B cell (primary cell): ENCODE measurements around the gene PAPSS2. TPM values are rescaled to one million over a fixed set of nuclear protein-coding genes. Genes with fewer than 3 reads are reported as not detected.

ENCODE experiments used
- ATAC-seq: fragments of 200-7000 bp; cut with Tn5 transposase; one replicate; pipeline ENCODE4 v1.10.0; 2021; ENCODE audit warnings: low read depth, mild to moderate bottlenecking, moderate number of reproducible peaks, moderate library complexity
- CTCF ChIA-PET: fragments of 350-600 bp; sonication (Branson Sonifier 250); formaldehyde crosslinking; loops from one replicate; lab custom pipeline; 2021; ENCODE audit warnings: antibody characterized with exemption, inconsistent platforms; lab: Charles Lee
- POLR2A ChIA-PET: fragments of 350-600 bp; sonication (Branson Sonifier 250); formaldehyde crosslinking; loops from one replicate; lab custom pipeline; 2021; ENCODE audit warnings: antibody characterized with exemption; lab: Charles Lee
- DNase-seq: peaks from one replicate; pipeline ENCODE4 v3.0.0; 2013
- H2AFZ ChIP-seq: 2 replicates; pipeline ENCODE4 v1.6.1; 2012; ENCODE audit warnings: mild to moderate bottlenecking, low read depth, low read length; ENCODE audit not compliant: insufficient read depth, poor library complexity, severe bottlenecking
- H3K27ac ChIP-seq, 2 donors: 1 replicate in 1 of 2; 2 replicates in 1 of 2; pipeline ENCODE4 v1.5.1; 2012 to 2013; ENCODE audit warnings: low read length in 2 of 2, mild to moderate bottlenecking in 2 of 2, moderate library complexity in 1 of 2
- H3K27me3 ChIP-seq, 4 experiments: fragments of 200-600 bp in 1 of 4; sonication (generic) in 1 of 4; replicated peaks in 1 of 4; 1 replicate in 2 of 4; 2 replicates in 2 of 4; pipeline versions ENCODE4 v1.6.1 to v1.7.0; 2013 to 2016; ENCODE audit warnings: low read length in 3 of 4, mild to moderate bottlenecking in 2 of 4, mixed read lengths in 1 of 4, moderate library complexity in 1 of 4; ENCODE audit not compliant: insufficient read depth in 4 of 4, control insufficient read depth in 3 of 4; ENCODE audit errors: control extremely low read depth in 1 of 4
- H3K36me3 ChIP-seq, 2 experiments: replicated peaks in 1 of 2; 1 replicate in 1 of 2; 2 replicates in 1 of 2; pipeline versions ENCODE4 v1.6.1 to v1.7.1; 2013; ENCODE audit warnings: low read length in 1 of 2; ENCODE audit not compliant: insufficient read depth in 2 of 2, control insufficient read depth in 1 of 2; ENCODE audit errors: control extremely low read depth in 1 of 2, extremely low read depth in 1 of 2
- H3K4me1 ChIP-seq, 2 donors: fragments of 200-600 bp in 1 of 2; sonication (generic) in 1 of 2; 1 replicate in 1 of 2; 2 replicates in 1 of 2; pipeline versions ENCODE4 v1.5.1 to v1.6.1; 2013 to 2017; ENCODE audit warnings: low read length in 2 of 2; ENCODE audit not compliant: control insufficient read depth in 2 of 2, insufficient read depth in 2 of 2
- H3K4me2 ChIP-seq: replicated peaks from 2 replicates; pipeline ENCODE3; 2012; ENCODE audit warnings: mild to moderate bottlenecking, low read depth, low read length; ENCODE audit not compliant: poor library complexity, severe bottlenecking
- H3K4me3 ChIP-seq, 5 experiments: fragments of 200-600 bp in 1 of 5; sonication (generic) in 1 of 5; 1 replicate in 3 of 5; 2 replicates in 2 of 5; pipeline versions ENCODE4 v1.5.1 to v1.7.0; 2011 to 2016; ENCODE audit warnings: low read length in 4 of 5, mild to moderate bottlenecking in 4 of 5, low read depth in 2 of 5, control low read depth in 1 of 5, moderate library complexity in 1 of 5; ENCODE audit not compliant: insufficient read depth in 1 of 5; ENCODE audit errors: control extremely low read depth in 1 of 5, extremely low read depth in 1 of 5
- H3K79me2 ChIP-seq: fragments of 200-600 bp; sonication (generic); one replicate; pipeline ENCODE4 v1.6.0; 2016; ENCODE audit warnings: low read length; ENCODE audit not compliant: control insufficient read depth, insufficient read depth
- H3K9ac ChIP-seq: fragments of 200-600 bp; sonication (generic); 2 replicates; pipeline ENCODE4 v1.6.1; 2017; ENCODE audit warnings: mild to moderate bottlenecking, low read length, moderate library complexity
- H3K9me3 ChIP-seq, 3 donors: one replicate each; pipeline versions ENCODE4 v1.6.1 to v1.7.1; 2013; ENCODE audit warnings: low read length in 2 of 3; ENCODE audit not compliant: control insufficient read depth in 2 of 3, insufficient read depth in 1 of 3; ENCODE audit errors: control extremely low read depth in 1 of 3
- H4K20me1 ChIP-seq: 2 replicates; pipeline ENCODE4 v1.6.0; 2012; ENCODE audit warnings: mild to moderate bottlenecking, low read length; ENCODE audit not compliant: insufficient read depth, control insufficient read depth, poor library complexity, severe bottlenecking
- H3K27ac Mint-ChIP-seq: one replicate; pipeline ENCODE4 v1.8.0; 2021; ENCODE audit warnings: mixed read lengths
- H3K27me3 Mint-ChIP-seq: one replicate; pipeline ENCODE4 v1.8.0; 2021; ENCODE audit warnings: mixed read lengths
- H3K4me1 Mint-ChIP-seq: one replicate; pipeline ENCODE4 v1.8.0; 2021; ENCODE audit warnings: mixed read lengths
- H3K4me3 Mint-ChIP-seq: one replicate; pipeline ENCODE4 v1.8.0; 2021; ENCODE audit warnings: mixed read lengths
- H3K9me3 Mint-ChIP-seq: one replicate; pipeline ENCODE4 v1.8.0; 2022; ENCODE audit warnings: mixed read lengths; ENCODE audit not compliant: insufficient read depth
- CTCF ChIP-seq: fragments of 200-600 bp; IDR thresholded peaks from one replicate; pipeline ENCODE4 v1.8.0; 2022; ENCODE audit warnings: antibody characterized with exemption, mild to moderate bottlenecking
- EZH2 ChIP-seq: IDR thresholded peaks from 2 replicates; pipeline ENCODE4 v1.6.1; 2012; ENCODE audit warnings: borderline replicate concordance, low read depth, mild to moderate bottlenecking, moderate library complexity, low read length; ENCODE audit not compliant: insufficient read depth, poor library complexity, severe bottlenecking
- WGBS: methylation state at CpG from one replicate; pipeline ENCODE4 v1.1.5; 2013; ENCODE audit warnings: missing lambda C conversion rate; ENCODE audit not compliant: insufficient coverage; 5-methylcytosine and 5-hydroxymethylcytosine counted together
- intact Hi-C: fragments of 100-400 bp; cut with micrococcal nuclease; formaldehyde crosslinking; loops from one replicate; pipeline ENCODE4 v1.10.0; 2022
- polyA plus RNA-seq: library from polyadenylated mRNA; depleted of rRNA; stranded (reverse); fragments of >200 nt; gene quantifications from 2 replicates; pipeline ENCODE4 v1.2.3, GENCODE V29; 2012
- total RNA-seq, 2 donors: library from RNA; stranded (reverse); fragments of 120-200 nt in 1 of 2; gene quantifications; 1 replicate in 1 of 2; 2 replicates in 1 of 2; pipeline versions ENCODE4 v1.2.3 to v1.2.4, GENCODE V29; 2013 to 2022

PAPSS2 gene
- total and polyA plus RNA-seq, 2 donors (not counting 1 experiment from before 2014, with no cell fraction given): not detected

DNA sequence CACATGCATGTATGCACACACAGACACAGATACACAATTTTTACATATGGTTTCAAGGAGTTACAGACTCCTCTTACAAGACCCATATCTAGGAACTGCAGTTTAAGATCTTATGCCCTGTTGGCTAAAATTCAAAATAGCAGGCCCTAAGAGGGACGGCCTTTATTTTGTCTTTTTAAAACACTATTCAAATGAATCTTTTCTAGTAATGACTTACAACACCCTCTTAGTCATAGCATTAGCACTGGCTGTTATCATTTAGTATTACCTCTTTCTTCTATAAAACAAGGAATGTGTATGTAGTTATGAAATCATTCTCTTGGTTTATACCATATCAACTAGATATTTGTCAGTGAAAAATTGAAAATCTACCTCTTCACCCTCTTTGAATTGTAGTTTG, 15.3 kb downstream of the PAPSS2 start:
- H3K4me3 ChIP-seq: no peak overlapping the region
- 60% methylated on average over 1 of the region's 1 CpG for WGBS
- H3K27me3 ChIP-seq: no peaks in the 10 kb centered on the region
- H3K79me2 ChIP-seq: no peaks in the 10 kb centered on the region
- H3K4me1 ChIP-seq: no peaks in the 10 kb centered on the region
- H4K20me1 ChIP-seq: no peaks in the 10 kb centered on the region
- Mint-ChIP-seq H3K4me3 (no peak overlapping the region), H3K4me1 (no peaks in the 10 kb centered on the region), H3K27ac (no peak overlapping the region), H3K9me3 (no peaks in the 10 kb centered on the region), H3K27me3 (peaks cover 13% of the 10 kb centered on the region)
- DNase-seq (no peak), ATAC-seq (no peak)
- no peak overlapping the region for H2AFZ ChIP-seq
- no peak for TF ChIP-seq EZH2
- TF ChIP-seq CTCF: no peak
- H3K9ac ChIP-seq: no peak overlapping the region
- POLR2A ChIA-PET: no interaction called here
- CTCF ChIA-PET: no interaction called here
- H3K36me3 ChIP-seq: no peaks in the 10 kb centered on the region
- no peak overlapping the region for H3K27ac ChIP-seq
- intact Hi-C loops: no loop called here
- no peak overlapping the region for H3K4me2 ChIP-seq
- no peaks in the 10 kb centered on the region for H3K9me3 ChIP-seq

GRCh38 chr10:87675396-87676376, 16.0 kb downstream of the PAPSS2 start:
- 100% methylated on average over 1 of the region's 8 CpGs for WGBS
- Histone ChIP-seq H2AFZ (no peak overlapping the region), H3K4me1 (no peaks in the 10 kb centered on the region), H3K27ac (no peak overlapping the region), H3K79me2 (no peaks in the 10 kb centered on the region), H3K9me3 (no peaks in the 10 kb centered on the region), H3K27me3 (peaks cover 0 to 3% (median 0%) of the 10 kb centered on the region in 4 experiments), H3K9ac (no peak overlapping the region), H3K36me3 (no peaks in the 10 kb centered on the region), H3K4me2 (no peak overlapping the region), H3K4me3 (no peak overlapping the region), H4K20me1 (no peaks in the 10 kb centered on the region)
- no peak overlapping the region for H3K4me3 Mint-ChIP-seq
- H3K4me1 Mint-ChIP-seq: no peaks in the 10 kb centered on the region
- TF ChIP-seq EZH2 (no peak), CTCF (no peak)
- DNase-seq: no peak
- no peak overlapping the region for H3K27ac Mint-ChIP-seq
- ChIA-PET CTCF (interaction anchor here (0.6 kb wide), 1 partner anchor 744 kb away, joined by 4 read pairs; no protein-coding TSS in a partner anchor), POLR2A (no interaction called here)
- no peak for ATAC-seq
- peaks cover 14% of the 10 kb centered on the region for H3K27me3 Mint-ChIP-seq
- intact Hi-C loops: no loop called here
- H3K9me3 Mint-ChIP-seq: no peaks in the 10 kb centered on the region
